Measurements from ENCODE around the gene CCL4. TPM values are rescaled to one million over a fixed set of nuclear protein-coding genes. Genes with fewer than 3 reads are reported as not detected.

The CCL4 gene
- total and polyA plus RNA-seq, 2 donors (not counting 1 experiment from before 2014, with no cell fraction given) = 3.5 to 7.6 TPM

DNA sequence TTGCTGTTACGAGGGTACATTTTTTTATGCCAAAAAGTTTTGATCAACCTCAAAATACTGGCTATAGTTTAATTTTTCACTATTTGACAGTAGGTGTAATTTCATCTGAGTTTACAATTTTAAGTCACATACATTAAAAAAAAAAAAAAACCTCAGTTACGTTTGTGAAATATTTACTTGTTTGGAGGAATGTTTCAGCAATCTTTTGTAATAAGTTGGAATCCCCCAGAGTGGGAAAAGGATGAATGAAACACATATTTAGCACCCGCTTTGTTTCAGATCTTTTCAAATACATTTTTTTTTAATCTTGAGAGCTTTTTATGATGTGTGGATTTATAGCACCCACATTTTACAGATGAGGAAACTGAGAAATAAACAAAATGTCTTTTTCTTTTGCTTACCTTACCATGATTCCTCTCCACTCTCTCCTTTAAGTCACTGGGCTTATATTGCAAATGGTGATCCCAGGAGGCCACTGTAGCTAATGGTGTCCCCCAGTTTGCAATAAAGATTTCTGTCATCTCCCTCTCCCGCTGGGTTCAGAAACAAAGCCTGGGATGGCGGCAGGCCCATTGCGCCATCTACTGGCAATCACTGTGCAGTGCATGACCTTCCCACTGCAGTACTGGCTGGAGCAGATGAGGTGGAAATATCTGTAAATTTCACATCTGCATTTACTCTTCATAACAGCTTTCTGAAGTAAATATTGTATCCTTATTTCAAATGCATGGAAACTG lies 45.1 kb downstream of the CCL4 start:
- no peaks in the 10 kb centered on the region for H4K20me1 ChIP-seq (ENCODE audit: control insufficient read depth, insufficient read depth, low read length, poor library complexity, severe bottlenecking)
- ChIA-PET POLR2A (no interaction called here), CTCF (interaction anchor here (0.6 to 15.6 kb wide), 44 partner anchors 14 to 1011 kb away, joined by 3 to 639 read pairs (median 5); partner anchors contain the start of genes CCL14, CCL16, CCL23 and CCL3)
- TF ChIP-seq EZH2 (IDR thresholded peaks at IDR 0.05; ENCODE audit: borderline replicate concordance, insufficient read depth, low read depth, low read length, poor library complexity, severe bottlenecking) = no peak
- TF ChIP-seq, protein P1, sequence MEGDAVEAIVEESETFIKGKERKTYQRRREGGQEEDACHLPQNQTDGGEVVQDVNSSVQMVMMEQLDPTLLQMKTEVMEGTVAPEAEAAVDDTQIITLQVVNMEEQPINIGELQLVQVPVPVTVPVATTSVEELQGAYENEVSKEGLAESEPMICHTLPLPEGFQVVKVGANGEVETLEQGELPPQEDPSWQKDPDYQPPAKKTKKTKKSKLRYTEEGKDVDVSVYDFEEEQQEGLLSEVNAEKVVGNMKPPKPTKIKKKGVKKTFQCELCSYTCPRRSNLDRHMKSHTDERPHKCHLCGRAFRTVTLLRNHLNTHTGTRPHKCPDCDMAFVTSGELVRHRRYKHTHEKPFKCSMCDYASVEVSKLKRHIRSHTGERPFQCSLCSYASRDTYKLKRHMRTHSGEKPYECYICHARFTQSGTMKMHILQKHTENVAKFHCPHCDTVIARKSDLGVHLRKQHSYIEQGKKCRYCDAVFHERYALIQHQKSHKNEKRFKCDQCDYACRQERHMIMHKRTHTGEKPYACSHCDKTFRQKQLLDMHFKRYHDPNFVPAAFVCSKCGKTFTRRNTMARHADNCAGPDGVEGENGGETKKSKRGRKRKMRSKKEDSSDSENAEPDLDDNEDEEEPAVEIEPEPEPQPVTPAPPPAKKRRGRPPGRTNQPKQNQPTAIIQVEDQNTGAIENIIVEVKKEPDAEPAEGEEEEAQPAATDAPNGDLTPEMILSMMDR (IDR thresholded peaks at IDR 0.05) = peak; percentile 100
- ATAC-seq (ENCODE audit: low read depth) (peak; percentile 86), DNase-seq (peak; percentile 83)
- H3K36me3 ChIP-seq (replicated peaks in 1 of 2; ENCODE audit: control extremely low read depth in 1 of 2, control insufficient read depth in 1 of 2, extremely low read depth in 1 of 2, insufficient read depth in 2 of 2, low read length in 1 of 2) = no peaks in the 10 kb centered on the region
- intact Hi-C loops (cut with micrococcal nuclease) = loop anchor here (1.0 to 2.0 kb wide), 5 partner anchors 58 to 335 kb away; partner anchors contain the start of gene CCL3
- H3K4me3 Mint-ChIP-seq = no peak overlapping the region
- H3K27ac Mint-ChIP-seq = peak overlapping the region; percentile 5
- peaks cover 40% of the 10 kb centered on the region for H3K4me1 Mint-ChIP-seq
- peaks cover 15 to 21% of the 10 kb centered on the region in 2 donors for H3K4me1 ChIP-seq (ENCODE audit: control insufficient read depth in 2 of 2, insufficient read depth in 2 of 2, low read length in 2 of 2)
- H3K9ac ChIP-seq (ENCODE audit: low read length) = no peak overlapping the region
- H3K27me3 ChIP-seq (replicated peaks in 1 of 4; ENCODE audit: control extremely low read depth in 1 of 4, control insufficient read depth in 3 of 4, insufficient read depth in 4 of 4, low read length in 3 of 4) = peaks cover 0 to 11% (median 0%) of the 10 kb centered on the region in 4 experiments
- no peaks in the 10 kb centered on the region for H3K9me3 ChIP-seq (ENCODE audit: control extremely low read depth in 1 of 3, control insufficient read depth in 2 of 3, insufficient read depth in 1 of 3, low read length in 2 of 3)
- no peak overlapping the region for H3K27ac ChIP-seq (ENCODE audit: low read length in 2 of 2)
- peak overlapping the region; percentile 1 for H3K4me2 ChIP-seq (replicated peaks; ENCODE audit: low read depth, low read length, poor library complexity, severe bottlenecking)
- H3K4me3 ChIP-seq (ENCODE audit: control extremely low read depth in 1 of 5, extremely low read depth in 1 of 5, insufficient read depth in 1 of 5, low read depth in 2 of 5, low read length in 4 of 5) = no peak overlapping the region
- H3K79me2 ChIP-seq (ENCODE audit: control insufficient read depth, insufficient read depth, low read length) = no peaks in the 10 kb centered on the region
- no peaks in the 10 kb centered on the region for H3K9me3 Mint-ChIP-seq (ENCODE audit: insufficient read depth)
- no CpG with 5 or more reads among the region's 6 CpGs for WGBS (ENCODE audit: insufficient coverage)
- H2AFZ ChIP-seq (ENCODE audit: insufficient read depth, low read depth, low read length, poor library complexity, severe bottlenecking) = no peak overlapping the region
- peaks cover 11% of the 10 kb centered on the region for H3K27me3 Mint-ChIP-seq

DNA sequence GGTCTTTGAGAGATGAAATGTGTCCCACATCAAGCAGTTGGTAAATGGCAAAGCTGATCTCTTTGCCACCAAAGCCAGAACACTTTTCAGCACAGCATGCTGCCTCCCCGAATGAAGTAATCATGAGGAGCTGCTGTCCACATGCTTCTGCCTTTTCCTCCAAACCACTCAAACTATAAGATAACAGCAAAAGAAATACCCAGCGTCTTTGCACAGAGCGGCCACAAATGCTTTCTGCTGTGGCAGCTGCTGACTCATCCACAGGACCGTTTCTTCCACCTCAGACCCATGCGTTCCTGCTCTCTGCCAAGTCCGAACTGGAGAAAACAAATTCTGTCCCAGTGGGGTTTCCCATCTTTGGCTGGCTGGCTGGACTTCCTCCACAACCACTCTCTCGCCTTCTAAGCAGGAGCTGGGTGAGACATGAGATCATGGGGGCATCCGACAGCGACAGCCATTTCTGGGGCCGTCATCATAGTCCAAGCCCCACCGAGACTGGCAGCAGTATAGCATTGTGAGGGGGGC lies 45.7 kb downstream of the CCL4 start:
- POLR2A ChIA-PET = no interaction called here
- no peaks in the 10 kb centered on the region for H3K36me3 ChIP-seq (replicated peaks in 1 of 2; ENCODE audit: control extremely low read depth in 1 of 2, control insufficient read depth in 1 of 2, extremely low read depth in 1 of 2, insufficient read depth in 2 of 2, low read length in 1 of 2)
- H3K27me3 Mint-ChIP-seq = peaks cover 11% of the 10 kb centered on the region
- peaks cover 0 to 11% (median 0%) of the 10 kb centered on the region in 4 experiments for H3K27me3 ChIP-seq (replicated peaks in 1 of 4; ENCODE audit: control extremely low read depth in 1 of 4, control insufficient read depth in 3 of 4, insufficient read depth in 4 of 4, low read length in 3 of 4)
- no peak overlapping the region for H3K4me3 Mint-ChIP-seq
- ATAC-seq (ENCODE audit: low read depth) (no peak), DNase-seq (no peak)
- H3K79me2 ChIP-seq (ENCODE audit: control insufficient read depth, insufficient read depth, low read length) = no peaks in the 10 kb centered on the region
- intact Hi-C loops (cut with micrococcal nuclease) = loop anchor here (1.0 to 2.0 kb wide), 5 partner anchors 59 to 334 kb away; partner anchors contain the start of gene CCL3
- H2AFZ ChIP-seq (ENCODE audit: insufficient read depth, low read depth, low read length, poor library complexity, severe bottlenecking) = no peak overlapping the region
- 52% methylated on average over 11 of the region's 11 CpGs for WGBS (ENCODE audit: insufficient coverage)
- peak overlapping the region; percentile 1 for H3K4me2 ChIP-seq (replicated peaks; ENCODE audit: low read depth, low read length, poor library complexity, severe bottlenecking)
- H4K20me1 ChIP-seq (ENCODE audit: control insufficient read depth, insufficient read depth, low read length, poor library complexity, severe bottlenecking) = no peaks in the 10 kb centered on the region
- H3K9me3 ChIP-seq (ENCODE audit: control extremely low read depth in 1 of 3, control insufficient read depth in 2 of 3, insufficient read depth in 1 of 3, low read length in 2 of 3) = no peaks in the 10 kb centered on the region
- H3K27ac ChIP-seq (ENCODE audit: low read length in 2 of 2) = no peak overlapping the region
- H3K4me1 ChIP-seq (ENCODE audit: control insufficient read depth in 2 of 2, insufficient read depth in 2 of 2, low read length in 2 of 2) = peaks cover 21 to 27% of the 10 kb centered on the region in 2 donors
- CTCF ChIA-PET = interaction anchor here (0.6 to 15.6 kb wide), 38 partner anchors 15 to 893 kb away, joined by 3 to 639 read pairs (median 5); partner anchors contain the start of genes CCL14, CCL16, CCL23 and CCL3
- TF ChIP-seq, protein P1 (IDR thresholded peaks at IDR 0.05) = peak; percentile 55
- TF ChIP-seq EZH2 (IDR thresholded peaks at IDR 0.05; ENCODE audit: borderline replicate concordance, insufficient read depth, low read depth, low read length, poor library complexity, severe bottlenecking) = no peak
- peaks cover 44% of the 10 kb centered on the region for H3K4me1 Mint-ChIP-seq
- no peaks in the 10 kb centered on the region for H3K9me3 Mint-ChIP-seq (ENCODE audit: insufficient read depth)
- no peak overlapping the region for H3K9ac ChIP-seq (ENCODE audit: low read length)
- no peak overlapping the region for H3K4me3 ChIP-seq (ENCODE audit: control extremely low read depth in 1 of 5, extremely low read depth in 1 of 5, insufficient read depth in 1 of 5, low read depth in 2 of 5, low read length in 4 of 5)
- H3K27ac Mint-ChIP-seq = no peak overlapping the region
